ENCODE data around the gene PACSIN2. TPM values are rescaled to one million over a fixed set of nuclear protein-coding genes. Genes with fewer than 3 reads are reported as not detected.

The PACSIN2 gene
- total RNA-seq, 1 donor, result 59.5 TPM

DNA sequence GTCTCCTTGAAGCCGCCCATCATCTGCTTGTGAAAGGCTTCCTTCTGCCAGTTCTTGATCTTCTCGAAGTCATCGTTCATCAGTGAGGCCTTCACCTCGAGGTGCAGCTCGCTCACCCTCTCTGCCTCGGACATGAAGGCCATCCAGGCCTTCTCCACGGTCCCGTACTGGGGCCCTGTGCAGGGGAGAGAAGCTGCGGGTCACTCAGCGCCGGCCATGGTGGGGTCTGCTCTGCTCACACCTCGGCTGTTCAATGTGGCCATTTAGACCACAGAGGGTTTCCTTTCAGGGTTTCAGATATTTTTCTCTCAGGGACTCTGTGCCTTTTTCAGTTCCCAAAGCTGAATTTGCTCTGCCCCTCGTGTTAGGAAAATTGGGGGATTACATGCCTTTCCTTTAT is 123.9 kb downstream of the PACSIN2 start:
- DNase-seq (ENCODE audit: low read depth in 2 of 3, low spot score in 2 of 3), result no peak

DNA sequence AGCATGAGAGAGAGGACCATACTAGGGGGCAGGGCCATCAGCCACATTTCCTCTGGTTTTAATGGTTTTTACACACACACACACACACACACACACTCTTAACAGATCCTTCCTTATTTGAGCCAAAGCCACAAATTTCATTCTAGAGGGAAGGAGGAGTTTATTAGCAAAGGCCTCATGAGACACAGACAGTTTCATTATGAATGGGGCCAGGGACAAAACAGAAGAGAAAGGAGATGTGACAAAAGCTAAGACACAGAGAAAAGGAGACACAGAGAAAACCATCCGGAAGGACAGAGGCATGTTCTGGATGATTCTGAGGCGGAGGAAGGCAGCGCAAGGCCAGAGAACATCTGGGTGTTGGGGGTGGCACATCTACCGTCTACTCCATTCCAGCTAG is 125.6 kb downstream of the PACSIN2 start:
- DNase-seq (ENCODE audit: low read depth in 2 of 3, low spot score in 2 of 3), result peak in 2 of 3 donors; percentile 70 to 91

DNA sequence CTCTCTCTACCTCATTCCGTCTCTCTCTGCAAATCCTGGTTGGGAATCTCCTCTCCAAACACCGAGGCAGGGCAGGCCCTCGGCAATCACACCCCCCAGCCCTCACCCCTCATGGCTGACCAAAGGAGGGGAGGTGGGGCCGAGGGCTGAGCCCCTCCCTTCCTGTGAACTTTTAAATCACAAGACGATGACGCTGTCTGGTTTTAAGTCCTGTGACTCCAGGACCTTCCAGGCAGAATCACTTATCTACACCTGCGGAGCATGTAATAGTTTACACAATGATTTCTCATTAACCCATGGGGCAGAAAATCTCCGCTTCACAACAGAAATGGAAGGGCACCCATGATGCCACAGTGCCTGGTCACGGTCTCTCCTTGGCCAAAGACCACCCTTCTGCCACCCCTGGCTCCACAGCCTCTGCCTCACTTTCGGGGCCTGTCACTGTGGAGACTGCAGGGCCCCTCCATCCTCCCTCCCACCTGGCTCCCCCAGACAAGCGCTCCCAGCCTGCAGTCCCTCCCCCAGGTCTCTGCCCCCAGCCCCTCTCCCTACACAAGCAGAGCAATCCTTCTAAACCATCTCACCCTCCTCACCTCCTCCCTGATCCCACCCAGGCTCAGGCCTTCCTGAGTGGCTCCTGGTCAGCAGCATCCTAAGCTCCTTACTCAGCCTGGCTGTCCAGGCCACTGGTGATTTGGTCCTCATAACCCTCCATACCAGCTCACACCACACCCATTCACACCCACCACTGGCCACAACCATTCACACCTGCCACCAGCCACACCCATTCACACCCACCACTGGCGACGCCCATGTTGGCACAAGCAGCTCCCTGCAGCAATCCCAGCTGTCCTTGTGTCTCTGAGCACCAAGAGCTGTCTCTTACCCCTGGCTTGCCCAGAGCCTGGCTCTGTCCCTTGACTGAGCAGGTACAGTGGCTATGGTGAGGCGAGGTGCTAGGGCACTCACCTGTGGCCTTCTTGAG is 127.1 kb downstream of the PACSIN2 start:
- DNase-seq (ENCODE audit: low read depth in 2 of 3, low spot score in 2 of 3), result no peak

DNA sequence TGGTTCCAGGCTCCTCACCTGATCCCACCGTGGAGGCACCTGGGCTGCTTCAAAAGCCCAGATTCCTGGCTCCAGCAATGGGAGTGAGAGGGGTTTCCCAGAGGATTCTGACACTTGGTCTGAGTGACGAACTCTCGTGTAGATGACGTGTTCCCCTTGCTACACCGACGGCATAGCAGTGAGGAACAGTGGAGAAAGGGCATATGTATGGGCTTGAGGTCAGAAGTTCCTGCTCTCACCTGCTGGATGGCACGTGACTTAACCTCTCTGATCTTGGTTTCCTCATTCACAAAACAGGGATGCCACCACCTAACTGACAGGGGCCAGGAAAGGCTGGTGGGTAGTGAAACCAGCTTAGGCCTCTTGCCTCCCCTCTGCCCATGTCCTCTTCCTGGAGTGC is 127.8 kb downstream of the PACSIN2 start:
- no peak for DNase-seq (ENCODE audit: low read depth in 2 of 3, low spot score in 2 of 3)

DNA sequence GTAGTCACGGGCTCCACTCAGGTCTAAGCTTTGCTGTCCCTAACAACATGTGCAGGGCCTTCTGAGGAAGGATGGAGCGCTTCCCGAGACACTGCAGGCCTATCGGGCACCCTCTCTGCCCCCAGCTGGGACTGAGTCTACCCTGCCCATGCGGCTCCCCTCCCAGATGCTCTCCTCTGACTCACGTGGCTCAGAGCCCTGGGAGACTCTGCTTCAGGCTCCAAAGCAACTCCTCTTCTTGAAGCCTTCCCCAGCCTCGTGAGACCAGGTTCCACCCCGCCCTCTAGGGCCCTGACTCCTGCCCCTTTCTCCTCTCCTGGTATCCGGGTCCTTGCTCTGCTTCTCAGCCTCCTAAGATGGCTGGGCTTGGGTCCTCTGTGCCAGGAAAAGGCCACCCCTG is 129.5 kb downstream of the PACSIN2 start:
- no peak for DNase-seq (ENCODE audit: low read depth in 2 of 3, low spot score in 2 of 3)

DNA sequence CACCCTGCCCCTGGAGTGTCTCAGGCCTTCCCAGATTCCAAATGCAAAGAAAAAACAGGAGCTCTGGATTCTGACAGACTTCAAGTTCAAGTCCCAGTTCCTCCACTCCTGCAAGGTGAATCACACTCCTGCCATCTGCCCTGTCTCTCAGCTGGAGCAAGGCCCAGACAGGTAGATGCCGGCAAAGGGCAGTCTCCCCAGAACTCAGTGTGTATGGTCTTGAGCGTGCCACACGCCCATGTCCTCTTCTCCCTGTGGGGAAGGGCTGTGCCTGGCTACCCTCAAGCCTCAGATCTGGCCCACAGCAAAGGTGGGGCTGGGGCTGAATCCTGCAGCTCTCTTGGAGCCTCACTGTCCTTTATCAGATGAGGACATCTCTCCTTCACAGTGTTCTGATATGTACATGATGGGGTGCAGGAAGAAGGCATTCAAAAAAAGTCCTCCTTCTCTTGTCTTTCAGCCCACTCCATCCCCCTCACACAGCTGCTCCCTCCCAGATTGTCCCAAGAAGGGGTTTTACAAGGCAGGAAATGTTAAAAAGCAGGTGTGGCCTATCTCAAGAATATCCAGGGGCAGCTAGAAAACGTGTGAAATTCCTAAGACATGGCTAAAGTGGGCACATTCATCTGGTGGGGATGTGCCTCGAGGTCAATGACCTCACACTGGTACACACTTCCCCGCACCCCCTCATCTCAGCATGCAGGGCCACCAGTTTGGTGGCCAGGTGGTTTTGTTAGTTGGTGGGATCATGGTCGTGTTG is 130.2 kb downstream of the PACSIN2 start:
- DNase-seq (ENCODE audit: low read depth in 2 of 3, low spot score in 2 of 3), result no peak

DNA sequence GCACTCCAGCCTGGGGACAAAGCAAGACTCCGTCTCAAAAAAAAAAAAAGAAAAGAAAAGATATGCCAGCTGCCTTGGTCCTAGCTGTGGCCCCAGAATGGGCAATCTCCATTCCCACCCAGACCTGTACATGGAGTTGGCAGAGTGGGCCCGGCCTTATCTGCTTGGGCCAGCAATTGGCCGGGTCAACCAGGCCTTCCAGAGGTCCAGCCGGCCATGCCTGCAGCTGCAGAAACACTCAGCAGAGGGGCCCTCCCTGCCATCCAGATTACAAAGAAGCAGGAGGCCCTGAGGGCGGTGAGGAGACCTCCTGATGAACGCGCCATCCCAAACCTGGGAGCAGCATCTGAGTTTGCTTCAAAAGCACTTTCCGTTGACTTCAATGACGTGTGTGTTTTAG is 131.0 kb downstream of the PACSIN2 start:
- no peak for DNase-seq (ENCODE audit: low read depth in 2 of 3, low spot score in 2 of 3)

DNA sequence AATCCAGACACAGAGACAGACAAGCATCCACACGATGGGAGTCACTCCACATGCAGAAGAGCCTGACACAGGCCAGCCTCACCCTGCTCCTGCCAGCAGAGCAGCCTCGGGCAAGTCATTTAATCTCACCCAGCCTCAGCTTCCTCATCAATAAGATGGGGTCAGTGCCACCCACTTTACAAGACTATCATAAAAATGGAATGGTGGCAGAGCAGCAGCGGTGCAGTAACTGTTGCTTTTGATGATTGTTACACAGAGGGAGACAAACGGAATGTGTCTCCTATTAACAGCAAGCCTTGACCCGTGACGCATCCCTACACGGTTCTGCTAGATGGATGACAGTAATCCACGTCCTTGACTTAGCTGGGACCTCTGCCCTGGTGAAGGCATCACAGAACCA is 131.8 kb downstream of the PACSIN2 start:
- DNase-seq (ENCODE audit: low read depth in 2 of 3, low spot score in 2 of 3), result no peak

DNA sequence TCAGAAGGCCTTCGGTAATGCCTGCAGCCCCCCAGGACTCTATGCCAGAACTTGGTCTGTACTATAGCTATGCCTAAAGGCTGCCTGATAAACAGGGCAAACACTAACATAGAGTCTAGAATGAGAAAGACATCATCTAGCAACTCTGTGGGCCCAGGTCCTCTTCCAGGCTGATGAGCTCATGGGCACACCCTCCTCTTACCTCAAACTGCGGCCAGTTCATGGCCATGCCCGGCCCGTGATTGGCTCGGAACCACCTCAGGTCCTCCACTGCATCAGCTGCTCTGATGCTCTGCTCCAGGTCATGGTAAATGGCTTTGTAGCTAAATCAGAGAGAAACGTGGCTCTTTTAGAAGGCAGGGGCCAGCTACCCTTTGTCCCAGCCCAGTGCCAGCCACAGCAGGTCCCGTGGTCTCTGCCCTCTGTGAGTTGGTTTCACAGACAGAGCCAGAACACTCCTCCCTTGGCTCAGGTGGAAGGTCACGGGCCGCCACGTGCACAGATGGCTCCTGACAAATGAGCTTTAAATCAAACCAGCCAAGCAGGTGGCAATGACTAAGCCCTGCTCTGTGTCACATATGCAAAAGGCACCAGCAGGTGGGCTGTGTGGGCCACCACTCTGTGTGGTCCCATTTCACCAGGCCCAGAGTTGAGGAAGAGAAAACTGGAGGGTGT is 132.8 kb downstream of the PACSIN2 start:
- no peak for DNase-seq (ENCODE audit: low read depth in 2 of 3, low spot score in 2 of 3)

DNA sequence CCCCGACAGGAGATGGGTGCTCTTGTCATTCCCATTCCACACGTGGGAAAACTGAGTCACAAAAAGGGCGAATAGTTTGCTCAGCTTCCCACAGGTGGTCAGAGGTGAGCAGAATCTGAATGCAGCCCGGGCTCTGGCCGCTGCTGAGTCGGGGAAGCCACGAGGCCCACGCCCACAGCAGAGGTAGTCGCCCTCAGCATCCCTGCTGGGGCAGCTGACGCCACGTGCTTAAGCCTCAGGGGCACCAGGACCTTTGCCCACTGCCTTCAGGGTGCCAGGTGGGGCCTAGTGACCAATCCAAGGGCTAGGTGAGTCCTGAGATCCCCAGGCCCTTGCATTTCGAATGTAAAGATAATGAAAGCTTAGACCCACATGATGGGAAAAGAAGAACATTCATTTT is 133.7 kb downstream of the PACSIN2 start:
- DNase-seq (ENCODE audit: low read depth in 2 of 3, low spot score in 2 of 3), result no peak

DNA sequence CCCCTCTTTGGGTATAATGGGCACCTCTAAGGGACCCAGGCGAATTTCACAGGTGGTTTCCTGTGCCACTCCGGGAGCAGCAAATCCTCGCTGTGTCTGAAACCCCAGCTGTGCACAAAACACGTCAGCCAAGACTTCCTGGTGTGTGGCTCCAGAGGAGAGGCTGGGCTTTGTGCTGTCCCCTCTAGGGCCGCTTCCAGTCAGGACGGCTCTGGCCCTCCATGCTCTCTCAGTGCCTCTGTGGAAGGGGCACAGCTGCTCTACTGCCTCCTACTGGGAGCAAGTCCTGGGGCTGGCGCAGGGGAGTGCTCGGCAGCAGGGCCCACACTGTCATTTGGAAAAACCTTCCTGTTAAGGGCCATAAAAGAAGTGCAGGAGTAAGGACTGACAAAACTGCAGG is 134.1 kb downstream of the PACSIN2 start:
- DNase-seq (ENCODE audit: low read depth in 2 of 3, low spot score in 2 of 3), result no peak

DNA sequence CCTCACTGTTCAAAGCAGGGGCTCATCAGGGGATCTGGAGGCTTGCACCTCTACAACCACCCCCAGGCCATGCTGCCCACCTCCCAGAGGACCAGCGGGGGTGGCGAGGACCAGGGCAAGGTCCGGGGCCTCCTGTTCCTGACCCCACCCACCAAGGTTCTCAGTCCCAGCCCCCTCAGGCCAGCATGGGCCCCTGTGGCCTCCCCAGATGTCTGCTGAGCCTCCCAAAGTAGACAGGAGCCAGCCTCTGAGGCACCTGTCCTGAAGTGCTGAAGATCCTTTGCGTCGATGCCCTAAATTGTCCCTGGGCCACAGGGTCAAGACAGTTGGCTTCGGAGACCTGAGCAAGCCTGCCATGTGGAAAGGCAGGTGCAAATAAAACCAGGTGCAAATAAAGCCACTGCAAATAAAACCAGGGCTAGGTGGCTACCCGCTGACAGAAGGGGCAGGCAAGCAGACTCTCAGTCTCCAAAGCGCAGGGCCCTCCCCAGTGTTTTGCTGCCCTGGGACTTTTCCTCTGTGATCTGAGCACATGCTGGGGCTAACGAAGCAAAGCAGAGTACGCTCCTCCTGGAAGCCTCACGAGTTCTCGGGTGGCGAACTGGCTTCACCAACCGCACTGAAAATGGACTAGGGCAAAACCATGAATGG is 135.5 kb downstream of the PACSIN2 start:
- no peak for DNase-seq (ENCODE audit: low read depth in 2 of 3, low spot score in 2 of 3)

DNA sequence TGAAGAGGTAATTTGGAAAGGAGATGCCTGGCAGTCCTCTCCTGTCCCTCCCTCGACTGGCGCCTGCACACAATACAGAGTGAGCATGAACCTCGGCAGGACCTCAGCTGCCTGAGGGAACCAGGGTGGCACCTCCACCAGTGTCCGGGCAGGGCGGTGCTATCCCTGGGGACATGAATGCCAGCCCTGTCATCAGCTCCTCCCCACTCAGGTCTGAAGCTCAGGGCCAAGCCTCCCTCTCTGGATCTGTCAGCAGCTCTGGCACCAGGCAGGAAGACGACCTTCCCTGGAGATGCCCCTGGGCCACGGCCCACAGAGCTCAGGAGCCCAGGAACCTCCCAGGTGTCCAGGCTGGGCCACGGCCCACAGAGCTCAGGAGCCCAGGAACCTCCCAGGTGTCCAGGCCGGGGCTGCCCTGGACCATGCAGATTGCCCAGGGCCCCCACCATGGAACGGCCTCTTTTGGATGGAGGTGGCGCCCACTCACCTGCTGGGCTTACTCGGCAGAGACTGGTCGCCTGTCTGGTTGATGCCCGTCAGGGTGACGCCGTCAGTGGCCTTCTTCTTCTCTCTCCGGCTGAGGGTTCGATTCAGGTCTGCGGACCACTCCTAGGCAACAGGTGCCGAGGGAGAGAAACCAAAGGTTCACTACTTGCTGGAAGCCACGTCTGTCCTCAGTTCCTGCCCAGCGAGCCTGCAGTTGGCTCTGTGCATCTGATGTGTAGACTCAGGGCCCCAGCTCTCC is 136.2 kb downstream of the PACSIN2 start:
- DNase-seq (ENCODE audit: low read depth in 2 of 3, low spot score in 2 of 3), result no peak

DNA sequence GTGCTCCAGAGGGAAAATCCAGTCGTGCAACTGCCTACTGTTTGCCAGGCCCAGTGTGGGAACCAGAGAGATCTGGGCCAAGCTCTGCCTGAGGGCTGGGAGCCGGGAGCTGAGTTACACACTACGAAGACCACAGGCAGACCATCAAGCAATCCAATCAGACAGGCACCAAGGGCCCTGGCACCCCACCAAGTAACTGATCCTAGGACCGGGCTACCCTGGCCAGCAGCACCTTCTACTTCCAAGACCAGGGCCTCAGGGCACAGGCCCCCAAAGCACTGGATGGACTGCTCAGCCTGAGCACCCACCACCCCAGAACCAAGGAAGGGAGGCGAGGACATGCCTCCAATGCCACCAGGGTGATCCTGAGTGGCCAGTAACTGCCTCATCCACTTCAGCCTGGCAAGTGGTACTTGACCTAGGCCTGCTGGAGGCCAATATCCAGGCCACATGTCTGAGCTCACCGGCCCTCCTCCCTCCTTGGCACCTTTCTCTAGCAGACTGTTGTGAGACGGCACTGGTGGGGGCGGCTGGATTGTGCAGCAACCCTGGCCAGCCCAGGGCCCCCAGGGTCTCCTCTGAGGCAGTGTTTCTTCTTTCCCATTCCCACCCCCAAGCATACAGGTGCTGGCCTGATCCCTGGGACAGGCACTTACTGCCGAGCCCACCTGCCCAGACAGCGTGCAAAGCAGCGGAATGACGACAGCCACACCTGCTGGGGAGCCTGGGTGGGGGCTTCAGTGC is 137.2 kb downstream of the PACSIN2 start:
- no peak for DNase-seq (ENCODE audit: low read depth in 2 of 3, low spot score in 2 of 3)

DNA sequence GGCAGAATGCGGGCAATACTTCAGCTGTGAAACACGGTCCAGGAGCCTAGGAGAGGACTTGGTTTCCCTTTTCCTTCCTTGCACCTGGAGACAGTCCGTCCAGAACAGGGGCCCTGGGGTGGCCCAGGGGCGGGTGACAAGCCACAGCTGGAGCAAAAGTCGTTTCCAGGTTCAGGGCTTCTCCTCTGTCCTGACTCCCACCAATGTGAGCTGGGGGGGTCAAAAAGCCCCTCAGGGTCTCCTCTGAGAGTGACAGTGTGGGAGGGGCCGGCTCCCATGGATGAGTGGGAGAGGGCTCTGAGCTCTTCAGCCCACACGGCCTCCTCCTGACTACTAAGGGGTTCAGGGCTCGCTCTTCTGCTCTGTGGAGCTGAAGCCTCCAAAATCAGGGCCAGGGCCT is 137.8 kb downstream of the PACSIN2 start:
- no peak for DNase-seq (ENCODE audit: low read depth in 2 of 3, low spot score in 2 of 3)

DNA sequence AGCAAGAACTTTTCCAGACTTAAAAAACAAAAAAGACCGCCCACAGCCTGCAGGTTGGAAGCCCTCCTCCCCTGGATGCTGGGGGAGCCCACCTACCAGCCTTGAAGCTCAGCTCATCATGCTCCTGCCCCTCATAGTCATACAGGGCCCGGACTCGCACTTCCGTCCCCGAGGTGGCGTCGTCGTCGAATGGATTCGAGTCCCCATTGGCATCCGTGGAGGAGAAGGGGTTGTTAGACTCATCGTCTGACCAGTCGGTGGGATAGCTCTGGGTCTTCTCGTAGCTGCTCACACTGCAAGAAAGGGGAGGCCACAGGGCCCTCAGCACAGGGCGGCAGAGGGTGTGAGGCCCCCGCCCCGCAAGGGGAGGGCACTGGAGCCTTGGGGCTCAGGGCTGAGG is 138.9 kb downstream of the PACSIN2 start:
- DNase-seq (ENCODE audit: low read depth in 2 of 3, low spot score in 2 of 3), result no peak

DNA sequence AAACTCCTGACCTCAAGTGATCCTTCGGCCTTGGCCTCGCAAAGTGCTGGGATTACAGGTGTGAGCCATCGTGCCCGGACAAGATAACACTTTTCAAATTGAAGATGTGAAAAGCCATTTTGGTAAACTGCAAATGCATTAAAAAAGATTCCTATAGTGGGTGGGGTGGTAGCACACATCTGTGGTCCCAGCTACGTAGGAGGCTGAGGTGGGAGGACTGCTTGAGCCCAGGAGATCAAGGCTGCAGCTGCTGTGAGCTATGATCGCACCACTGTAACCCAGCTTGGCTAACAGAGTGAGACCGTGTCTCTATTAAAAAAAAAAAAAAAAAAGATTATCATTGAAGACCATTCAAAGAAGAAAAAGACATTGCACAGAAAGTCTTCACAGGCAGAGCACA is 140.9 kb downstream of the PACSIN2 start:
- DNase-seq (ENCODE audit: low read depth in 2 of 3, low spot score in 2 of 3), result no peak

DNA sequence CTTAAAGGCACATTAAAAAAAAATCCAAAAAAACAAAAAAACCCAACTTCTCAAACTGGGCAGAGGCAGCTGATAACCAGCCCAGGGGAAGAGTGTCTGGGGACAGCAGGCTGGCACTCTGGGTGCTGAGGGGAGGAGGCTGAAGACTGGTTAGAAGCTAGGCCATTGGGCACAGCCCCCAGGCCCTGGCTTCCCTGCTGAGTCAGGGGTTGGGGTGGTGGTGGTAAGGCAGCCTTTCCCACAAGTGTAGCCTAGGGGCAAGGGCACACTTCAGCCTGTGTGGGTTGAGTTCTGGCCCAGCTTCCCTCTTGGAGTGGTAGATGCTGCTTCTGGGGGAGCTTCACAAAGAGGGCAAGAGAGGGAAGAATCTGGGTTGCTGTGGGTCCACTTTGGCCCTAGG is 141.6 kb downstream of the PACSIN2 start:
- DNase-seq (ENCODE audit: low read depth in 2 of 3, low spot score in 2 of 3), result peak in 2 of 3 donors; percentile 62 to 79

DNA sequence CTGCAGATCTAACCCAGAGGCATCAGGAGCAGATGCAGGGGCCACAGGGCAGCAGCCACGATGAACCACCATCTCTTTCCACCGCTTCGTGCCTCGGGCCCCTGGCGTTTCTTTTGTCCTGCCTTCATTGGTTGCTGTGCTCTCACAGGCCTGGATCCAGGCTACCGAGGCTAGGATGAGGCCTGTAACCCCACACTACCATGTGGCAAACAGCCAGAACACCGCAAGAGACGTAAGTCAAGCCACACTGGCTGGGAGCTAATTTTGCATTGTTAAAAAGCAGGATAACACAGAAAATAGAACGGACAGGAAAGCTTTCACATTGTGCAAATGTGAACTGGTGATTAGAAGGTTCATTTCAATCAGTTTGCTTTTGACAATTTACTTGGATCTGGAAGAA is 142.1 kb downstream of the PACSIN2 start:
- no peak for DNase-seq (ENCODE audit: low read depth in 2 of 3, low spot score in 2 of 3)

All from hematopoietic multipotent progenitor cell (in vitro differentiated cells).